Spleen (tissue), 7 donors: ENCODE measurements around the gene ARID5A.

Experiments used
- POLR2A ChIP-seq, 3 donors: fragments of 450-650 bp; IDR thresholded peaks; one replicate each; pipeline ENCODE4 v1.5.1; 2017; ENCODE audit warnings: antibody characterized with exemption in 3 of 3, mild to moderate bottlenecking in 1 of 3
- POLR2AphosphoS5 ChIP-seq, 3 donors: sonication (generic); formaldehyde crosslinking; IDR thresholded peaks; one replicate each; pipeline ENCODE4 v1.5.1; 2017; ENCODE audit warnings: antibody characterized with exemption in 3 of 3
- TF ChIP-seq, protein P1 (sequence below), 11 experiments: fragments of 200-600 bp in 7 of 11; fragments of 450-650 bp in 4 of 11; sonication (generic) in 4 of 11; IDR thresholded peaks in 8 of 11; conservative IDR thresholded peaks in 3 of 11; 1 replicate in 7 of 11; 2 replicates in 4 of 11; pipeline versions ENCODE4 v1.4.0 to v1.8.0; 2016 to 2021; ENCODE audit warnings: antibody characterized with exemption in 11 of 11, inconsistent platforms in 4 of 11, mild to moderate bottlenecking in 1 of 11
- donor health status: DM: no; HTN: no; CAD: no; lungs with moderate emphysema.
- donor health status: DM: no; HTN: no; CAD: no.
- donor health status: DM: no; HTN: no; CAD: no.

DNA sequence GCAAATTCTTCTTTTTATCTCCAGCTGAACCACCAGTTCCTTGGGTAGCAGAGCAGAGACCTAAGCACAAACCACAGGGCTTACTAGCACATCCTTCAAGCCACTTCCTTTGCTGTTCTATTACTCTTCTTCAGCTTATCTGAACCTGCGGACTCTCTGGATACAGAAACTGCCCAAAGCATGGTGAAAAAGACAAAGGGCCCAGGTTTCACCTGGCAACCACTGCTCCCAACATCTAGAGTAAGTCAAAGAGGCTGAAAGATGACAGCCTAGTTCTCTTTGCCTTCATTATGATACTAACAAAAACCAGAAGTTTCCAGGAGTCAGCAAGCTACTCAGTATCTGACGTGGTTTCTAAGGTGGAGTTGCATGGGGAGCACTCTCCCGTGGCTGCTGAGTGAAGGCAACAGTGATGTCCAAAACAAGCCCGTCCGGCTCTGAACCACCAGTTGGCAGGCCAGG lies 58.2 kb downstream of the ARID5A start:
- no peak for TF ChIP-seq POLR2A (IDR thresholded peaks at IDR 0.05)
- TF ChIP-seq, protein P1, sequence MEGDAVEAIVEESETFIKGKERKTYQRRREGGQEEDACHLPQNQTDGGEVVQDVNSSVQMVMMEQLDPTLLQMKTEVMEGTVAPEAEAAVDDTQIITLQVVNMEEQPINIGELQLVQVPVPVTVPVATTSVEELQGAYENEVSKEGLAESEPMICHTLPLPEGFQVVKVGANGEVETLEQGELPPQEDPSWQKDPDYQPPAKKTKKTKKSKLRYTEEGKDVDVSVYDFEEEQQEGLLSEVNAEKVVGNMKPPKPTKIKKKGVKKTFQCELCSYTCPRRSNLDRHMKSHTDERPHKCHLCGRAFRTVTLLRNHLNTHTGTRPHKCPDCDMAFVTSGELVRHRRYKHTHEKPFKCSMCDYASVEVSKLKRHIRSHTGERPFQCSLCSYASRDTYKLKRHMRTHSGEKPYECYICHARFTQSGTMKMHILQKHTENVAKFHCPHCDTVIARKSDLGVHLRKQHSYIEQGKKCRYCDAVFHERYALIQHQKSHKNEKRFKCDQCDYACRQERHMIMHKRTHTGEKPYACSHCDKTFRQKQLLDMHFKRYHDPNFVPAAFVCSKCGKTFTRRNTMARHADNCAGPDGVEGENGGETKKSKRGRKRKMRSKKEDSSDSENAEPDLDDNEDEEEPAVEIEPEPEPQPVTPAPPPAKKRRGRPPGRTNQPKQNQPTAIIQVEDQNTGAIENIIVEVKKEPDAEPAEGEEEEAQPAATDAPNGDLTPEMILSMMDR (IDR thresholded peaks at IDR 0.05 in 8 of 11, conservative IDR thresholded peaks at IDR 0.05 in 3 of 11), result no peak
- TF ChIP-seq POLR2AphosphoS5 (IDR thresholded peaks at IDR 0.05), result no peak
